Pulmonary artery endothelial cell (primary cell): ENCODE results near the gene MEGF6. TPM values are rescaled to one million over a fixed set of nuclear protein-coding genes. Genes with fewer than 3 reads are reported as not detected.

Source experiments
- DNase-seq: peaks from one replicate; pipeline ENCODE4 v3.0.0-alpha.2; 2011; ENCODE audit warnings: low read depth, low spot score
- total RNA-seq: library from RNA; depleted of rRNA; stranded (reverse); fragments of >200 nt; gene quantifications from 2 replicates; pipeline ENCODE4 v1.2.3, GENCODE V29; 2014

Gene MEGF6
- total RNA-seq, 1 donor from 2014 or later = 49.2 TPM

DNA sequence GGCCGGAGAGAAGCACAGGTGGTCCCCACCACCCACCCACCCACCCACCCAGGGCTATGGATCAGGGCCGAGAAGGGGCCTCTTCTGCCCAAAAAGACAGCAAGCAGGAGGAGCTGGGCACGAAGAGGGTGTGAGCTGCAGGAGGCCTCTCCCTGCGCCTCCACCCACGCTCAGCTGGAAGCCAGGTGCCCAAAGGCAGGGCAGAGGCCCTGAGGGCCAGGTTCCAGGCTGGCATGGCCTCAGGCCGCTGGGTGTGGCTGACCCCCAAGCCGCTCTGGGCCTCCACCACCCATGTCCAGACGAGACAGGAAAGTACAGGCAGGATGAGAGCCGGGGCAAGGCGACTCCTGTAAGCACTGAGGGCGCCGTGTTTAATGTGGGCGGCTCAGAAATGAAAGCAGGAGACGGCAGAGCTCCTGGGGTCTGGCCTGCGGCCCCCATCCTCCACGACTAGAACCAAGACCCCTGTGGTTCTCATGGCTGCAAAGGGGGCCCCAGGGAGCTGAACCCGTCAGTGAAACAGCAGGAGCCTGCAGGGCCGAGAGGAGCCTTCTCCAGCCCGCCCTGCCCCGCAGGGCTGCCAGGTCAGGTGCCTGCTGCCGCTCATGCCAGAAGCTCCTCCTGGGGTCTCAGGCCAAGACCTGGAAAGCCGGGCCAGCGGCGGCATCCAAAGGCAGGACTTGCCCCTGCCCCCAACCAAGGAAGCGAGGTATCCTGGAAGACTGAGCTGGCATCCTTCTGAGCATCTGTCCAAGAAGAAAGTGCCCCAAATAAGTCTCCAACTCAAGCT lies 56.0 kb downstream of the MEGF6 start:
- no peak for DNase-seq

DNA sequence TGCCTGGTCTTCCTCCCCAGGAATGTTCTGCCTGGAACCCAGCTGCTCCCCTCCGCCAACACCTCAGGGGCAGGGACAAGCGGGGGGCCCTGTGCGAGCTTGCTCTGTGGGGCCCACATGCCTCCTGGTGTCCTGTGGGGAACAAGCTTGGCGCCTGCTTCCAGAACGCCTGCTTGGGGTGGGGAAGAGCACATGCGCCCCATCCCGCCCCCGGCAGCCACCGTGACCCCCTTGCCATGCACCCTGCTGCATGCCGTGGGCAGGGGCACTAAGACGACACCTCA lies 57.4 kb downstream of the MEGF6 start:
- no peak for DNase-seq

DNA sequence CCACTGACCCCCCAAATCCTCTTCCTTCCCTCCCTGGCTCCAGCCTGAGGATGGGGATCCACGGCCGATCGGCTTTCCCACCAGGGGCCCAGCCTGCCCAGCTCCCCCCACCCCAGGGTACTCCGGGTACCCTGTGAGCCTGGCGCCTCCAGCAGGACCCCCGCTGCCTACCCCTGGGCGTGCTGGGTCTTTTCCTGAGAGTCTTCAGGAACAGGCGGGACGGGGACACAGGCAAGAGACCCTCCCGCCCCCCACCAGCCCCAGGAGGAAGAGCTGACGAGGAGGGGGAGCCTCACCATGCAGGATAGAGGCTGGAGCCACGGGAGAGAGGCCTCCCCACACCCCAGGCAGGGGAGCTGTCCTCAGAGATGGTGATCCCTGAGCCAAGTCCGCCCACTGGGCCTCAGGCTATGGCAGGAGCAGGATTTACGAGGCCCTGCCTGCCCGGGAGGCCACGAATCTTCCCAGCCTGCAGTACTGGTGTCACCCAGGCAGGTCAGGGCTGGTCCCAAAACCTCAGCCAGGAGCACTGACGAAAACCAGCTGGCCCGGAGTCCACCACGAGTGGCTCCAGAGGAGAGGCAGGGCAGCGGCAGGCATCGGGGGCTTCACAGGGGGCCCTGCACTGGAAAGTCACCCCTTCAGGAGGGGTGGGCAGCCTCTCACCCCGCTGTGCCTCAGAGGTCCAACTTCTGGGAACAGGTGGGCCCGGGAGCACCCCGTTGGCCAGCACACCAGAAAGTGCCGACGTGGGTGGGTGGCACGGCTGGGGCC lies 58.0 kb downstream of the MEGF6 start:
- no peak for DNase-seq

DNA sequence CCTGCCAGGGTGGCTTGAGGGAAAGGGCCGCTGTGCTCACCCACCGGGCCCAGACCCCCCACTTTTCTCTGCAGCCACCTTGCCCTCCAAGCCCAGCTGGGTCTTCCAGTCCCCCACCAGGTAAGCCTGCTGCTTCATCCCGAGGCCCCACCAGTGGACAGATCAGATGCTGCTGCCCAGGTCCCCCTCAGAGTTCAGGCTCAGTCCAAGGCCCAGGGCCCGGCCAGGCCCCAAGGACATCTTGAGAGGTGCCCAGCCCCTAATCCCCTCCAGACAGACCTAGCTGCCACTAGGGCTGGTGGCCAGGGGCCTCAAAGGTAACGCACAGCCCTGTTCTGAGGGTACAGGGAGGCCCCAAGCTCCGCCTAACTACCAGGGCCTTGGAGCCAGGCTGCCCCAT lies 58.6 kb downstream of the MEGF6 start:
- no peak for DNase-seq

DNA sequence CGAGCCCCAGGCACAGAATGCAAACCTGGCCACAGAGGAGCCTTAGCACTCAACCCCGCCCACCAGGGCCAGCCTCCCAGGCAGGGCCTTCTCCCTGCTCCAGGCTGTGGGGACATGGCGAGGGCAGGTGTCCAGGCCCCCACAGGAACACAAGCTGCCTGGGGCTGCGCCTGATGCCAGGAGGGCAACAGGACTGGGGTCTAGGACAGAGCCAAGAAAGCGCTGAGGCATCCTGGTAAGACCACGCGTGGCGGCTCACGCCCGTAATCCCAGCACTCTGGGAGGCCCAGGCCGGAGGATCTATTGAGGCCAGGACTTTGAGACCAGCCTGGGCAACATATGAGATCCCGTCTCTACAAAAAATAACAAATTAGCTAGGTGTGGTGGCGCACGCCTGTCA lies 59.1 kb downstream of the MEGF6 start:
- no peak for DNase-seq

DNA sequence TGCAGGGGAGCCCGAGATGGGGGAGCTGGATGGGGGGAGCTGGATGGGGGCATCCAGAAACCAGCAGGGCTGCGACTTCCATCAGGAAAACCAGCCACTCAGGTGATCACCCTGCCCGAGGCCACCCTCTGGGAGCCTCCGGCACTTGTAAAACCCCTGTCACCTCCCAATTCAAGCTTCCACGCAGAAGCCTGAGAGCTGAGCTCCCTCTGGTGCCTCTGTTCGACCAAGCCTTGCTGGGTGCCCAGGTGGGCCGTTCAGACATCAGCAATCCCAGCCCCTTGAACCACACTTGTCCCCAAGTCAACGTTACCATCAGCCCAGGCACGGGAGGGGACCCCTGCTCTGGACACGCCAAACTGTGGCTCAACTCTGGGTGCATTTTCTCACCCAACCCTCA lies 59.6 kb downstream of the MEGF6 start:
- DNase-seq = no peak

DNA sequence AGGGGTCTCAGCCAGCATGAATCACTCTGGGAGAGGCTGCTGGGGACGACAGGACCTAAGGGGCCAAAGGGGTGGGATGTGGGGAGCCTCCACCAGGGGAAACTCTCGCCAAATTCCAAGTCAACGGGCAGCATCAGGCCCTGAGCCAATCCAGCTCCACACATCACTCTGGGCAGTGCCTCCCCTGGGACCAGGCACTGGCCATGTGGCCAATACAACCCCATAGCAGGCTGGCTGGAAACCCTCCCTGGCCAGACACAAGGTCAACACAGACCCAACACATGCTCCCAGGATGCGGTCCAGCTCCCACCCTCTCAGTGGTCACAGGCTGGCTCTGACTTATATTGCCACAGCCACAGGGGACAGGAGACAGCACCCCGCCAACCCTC lies 60.0 kb downstream of the MEGF6 start:
- no peak for DNase-seq

DNA sequence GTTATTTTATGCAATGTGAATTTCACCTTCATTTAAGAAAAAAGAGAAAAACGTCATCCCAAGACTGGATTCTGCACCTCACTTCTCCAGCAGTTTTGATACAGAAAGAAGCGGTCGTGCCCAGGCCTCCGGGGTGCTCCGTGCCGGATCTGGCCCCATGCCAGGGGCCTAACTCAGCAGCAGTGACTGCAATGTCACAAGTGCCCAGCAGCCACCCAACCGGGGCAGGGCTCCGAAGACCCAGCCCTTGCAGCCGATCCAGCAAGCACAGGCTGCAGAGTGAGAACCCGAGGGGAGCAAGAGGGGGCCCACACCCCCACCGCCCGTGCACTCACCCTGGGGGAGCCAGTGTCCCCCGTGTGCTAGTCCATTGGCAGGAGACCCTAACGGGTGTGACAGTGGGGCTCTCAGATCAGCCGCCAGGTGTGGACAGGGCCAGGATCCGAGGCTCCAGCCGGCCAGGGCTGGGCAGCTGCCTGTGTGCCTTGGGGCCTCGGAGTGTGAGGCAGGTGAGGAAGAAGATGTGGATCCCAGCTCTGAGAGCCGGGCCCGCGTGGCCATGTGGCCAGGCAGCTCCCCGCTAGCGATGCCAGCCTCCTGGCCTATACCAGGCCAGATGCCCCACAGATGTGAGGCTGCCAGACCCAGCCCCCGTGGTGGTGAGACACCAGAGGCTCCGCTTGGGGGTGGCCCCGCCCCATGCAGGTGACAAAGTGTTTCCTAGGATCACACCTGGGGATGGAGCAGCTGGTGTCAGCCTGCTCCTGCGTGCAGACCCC lies 60.6 kb downstream of the MEGF6 start:
- DNase-seq = no peak

DNA sequence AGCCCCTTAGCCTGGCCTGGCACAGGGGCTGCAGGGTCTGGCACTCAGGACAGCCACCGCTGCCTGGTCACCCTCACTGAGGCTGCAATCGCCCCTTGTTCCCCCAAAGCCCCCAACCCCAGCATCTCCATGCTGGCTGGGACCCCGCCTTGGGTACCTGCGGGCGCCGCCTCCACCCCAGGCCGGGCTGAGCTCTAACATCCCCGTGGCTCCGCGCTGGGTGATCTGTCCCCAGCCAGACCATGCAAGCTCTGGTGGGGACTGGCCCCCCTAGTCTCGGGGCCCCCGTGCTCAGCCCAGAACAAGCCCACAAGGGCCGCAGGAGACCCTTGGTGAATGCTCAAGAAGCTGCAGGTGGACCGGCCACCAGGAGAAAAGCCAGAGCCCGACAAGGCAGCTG lies 62.4 kb downstream of the MEGF6 start:
- DNase-seq = no peak

DNA sequence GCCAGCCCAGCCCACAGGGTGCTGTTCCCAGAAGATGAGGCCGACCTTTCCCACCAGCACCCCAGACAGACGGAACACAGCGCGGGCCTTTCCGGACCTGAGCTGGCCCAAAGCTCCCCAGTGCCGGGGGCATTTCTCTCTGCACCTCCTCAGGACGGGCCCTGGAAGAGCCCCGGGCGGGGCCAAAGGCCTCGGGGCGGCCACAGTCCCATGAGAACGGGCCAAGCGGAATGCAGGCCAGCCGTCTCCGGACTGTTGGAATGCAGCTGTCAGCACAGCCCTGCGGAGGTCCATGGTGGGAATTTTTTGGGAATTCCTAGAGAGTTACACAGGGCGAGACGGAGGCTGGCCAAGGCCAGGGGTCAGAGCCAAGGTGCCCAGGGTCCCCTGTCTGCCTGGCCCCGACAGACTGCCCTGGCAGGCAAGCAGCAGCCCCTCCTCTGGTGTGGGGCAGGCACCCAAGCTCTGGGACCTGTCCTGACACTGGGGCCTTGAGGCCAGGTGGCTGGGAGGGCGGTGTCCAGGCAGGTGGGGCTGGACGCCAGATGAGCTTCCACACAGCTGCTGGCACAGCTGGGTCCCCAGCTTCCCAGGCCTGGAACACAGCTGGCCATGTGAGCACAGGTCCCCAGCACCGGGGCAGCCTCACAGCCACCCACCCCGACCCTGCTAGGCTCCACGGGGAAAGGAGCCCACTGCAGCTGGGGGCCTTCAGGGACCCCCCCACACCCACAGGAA lies 63.0 kb downstream of the MEGF6 start:
- no peak for DNase-seq

DNA sequence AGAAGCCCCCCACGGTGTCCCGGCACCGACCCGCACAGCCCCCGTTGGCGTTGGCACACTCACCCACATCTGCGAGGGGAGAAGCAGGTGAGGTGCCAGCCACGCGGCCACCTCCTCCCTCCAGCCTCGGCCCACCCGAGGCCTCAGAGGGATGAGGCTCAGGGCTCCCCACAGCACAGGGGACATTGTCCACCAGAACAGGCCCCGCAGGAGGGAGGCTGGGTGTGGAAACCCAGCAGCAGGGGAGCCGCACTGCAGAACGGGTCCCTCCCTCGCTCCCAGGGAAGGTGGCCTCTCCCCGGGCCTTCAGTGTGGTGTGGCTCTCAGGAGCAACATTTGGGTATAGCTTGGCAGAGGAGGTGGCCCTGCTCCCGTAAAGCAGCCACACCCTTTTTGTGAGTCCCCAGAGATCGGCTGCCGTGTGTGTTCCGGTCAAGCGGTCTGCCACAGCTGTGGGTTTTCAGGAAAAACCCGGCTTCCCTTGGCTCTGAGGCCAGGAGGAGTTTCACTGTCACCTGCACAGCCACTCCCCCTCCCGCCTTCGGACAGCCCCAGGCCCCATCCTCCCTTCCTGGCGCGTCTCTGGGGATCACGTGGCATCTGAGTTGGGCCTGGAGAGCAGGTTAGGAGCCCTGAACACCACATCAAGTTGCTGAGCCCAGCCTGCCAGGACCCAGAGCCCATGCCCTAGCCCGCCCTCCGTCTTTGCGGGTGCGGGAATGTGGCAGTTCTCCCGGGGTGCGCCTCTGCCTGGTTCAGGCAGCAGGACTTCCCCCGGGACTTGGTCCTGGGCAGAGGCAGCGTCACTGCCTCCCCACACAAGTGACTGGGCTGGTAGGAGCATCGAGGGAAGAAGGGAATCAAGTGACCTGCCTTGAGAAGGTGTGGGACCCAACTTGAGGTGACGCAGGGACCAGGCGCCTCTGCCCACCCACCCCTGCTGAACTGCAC lies 64.0 kb downstream of the MEGF6 start:
- DNase-seq = no peak

DNA sequence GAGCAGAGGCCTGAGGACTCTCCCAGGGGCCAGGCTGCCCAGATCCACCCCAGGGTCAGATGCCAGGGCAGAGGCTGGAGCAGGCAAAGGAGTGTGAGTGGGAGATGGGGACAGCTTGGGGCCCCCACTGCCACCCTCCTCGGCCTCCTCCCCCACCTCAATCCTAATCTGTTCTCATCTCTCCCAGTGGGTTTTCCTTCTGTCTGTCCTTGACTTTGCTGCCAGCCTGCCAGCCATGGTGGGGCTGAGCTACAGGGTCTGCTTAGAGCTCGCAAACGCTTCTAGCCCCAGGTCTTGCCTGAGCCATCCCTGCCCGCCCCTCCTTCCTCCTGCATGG lies 65.3 kb downstream of the MEGF6 start:
- DNase-seq = no peak

DNA sequence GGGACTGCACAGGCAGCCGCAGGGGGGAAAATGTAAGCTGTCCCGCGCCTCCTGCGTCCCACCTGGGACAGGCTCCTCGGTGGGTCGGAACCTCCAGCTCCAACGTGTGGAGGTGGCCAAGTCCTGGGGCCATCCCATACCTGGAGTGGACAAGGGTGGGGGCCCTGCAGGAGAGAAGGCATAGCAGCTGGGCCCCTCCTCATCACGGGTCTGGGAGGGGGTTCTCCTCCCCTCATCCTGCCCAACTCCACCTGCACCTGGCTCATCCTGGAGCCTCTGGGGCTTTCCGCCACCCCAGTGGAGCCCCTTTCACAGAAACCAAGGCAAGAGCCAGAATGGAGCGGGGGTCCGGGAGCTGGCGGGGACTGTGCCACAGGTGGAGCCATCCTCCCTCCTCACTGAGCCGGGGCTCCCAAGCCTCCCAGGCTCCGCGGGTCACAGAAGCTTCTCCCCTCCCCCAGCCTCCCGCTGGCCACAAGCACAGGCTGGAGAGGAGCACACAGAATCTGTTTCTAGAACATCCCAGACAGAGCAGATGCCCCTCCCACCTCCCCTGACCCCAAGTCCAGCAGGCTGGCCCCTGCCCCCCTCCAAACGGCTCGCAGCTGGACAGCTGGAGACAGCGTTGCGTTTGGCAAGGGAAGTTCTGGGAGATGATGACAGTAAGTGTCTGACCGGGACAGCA lies 65.8 kb downstream of the MEGF6 start:
- DNase-seq = no peak

DNA sequence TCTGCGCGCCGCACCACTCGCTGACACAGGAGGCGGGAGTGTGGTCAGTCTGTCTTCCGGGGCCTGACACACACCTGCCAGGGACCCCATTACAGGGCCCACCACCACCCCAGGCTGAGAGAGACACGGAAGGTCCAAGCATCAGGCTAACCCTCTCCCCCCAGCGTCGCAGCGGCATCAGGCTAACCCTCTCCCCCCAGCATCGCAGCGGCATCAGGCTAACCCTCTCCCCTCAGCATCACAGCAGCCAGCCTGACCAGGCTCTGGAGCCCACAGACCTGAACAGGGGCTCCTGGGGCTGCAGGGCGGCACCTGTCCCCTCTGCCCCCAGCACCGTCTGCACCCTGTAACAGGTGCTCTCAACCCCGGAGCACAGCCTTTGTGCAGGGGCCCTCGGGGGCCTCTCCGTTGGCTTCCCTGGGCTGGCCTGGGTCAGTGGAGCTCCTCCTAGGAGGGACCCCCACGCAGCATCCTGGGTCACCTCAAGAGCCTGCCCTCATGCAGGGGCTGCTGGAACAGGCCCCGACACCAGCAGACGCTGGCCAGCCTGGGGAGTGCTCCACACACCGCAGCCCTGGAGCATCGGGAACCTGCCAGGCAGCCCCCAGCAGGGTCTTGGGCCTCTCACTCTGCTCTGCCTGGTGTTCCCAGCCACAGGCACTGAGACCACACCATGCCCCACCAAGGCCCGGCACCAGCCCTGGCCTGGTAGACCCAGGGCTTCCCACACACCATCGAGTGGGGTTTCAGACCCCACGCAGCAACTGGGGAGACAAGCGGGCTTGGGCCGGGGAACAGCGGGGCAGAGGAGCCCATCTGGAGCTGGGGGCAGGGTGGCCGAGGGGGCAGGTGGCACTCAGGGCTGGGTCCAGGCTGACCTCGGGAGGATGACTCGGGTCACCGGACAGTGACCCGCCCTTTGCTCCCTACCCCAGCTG lies 67.0 kb downstream of the MEGF6 start:
- DNase-seq = no peak

DNA sequence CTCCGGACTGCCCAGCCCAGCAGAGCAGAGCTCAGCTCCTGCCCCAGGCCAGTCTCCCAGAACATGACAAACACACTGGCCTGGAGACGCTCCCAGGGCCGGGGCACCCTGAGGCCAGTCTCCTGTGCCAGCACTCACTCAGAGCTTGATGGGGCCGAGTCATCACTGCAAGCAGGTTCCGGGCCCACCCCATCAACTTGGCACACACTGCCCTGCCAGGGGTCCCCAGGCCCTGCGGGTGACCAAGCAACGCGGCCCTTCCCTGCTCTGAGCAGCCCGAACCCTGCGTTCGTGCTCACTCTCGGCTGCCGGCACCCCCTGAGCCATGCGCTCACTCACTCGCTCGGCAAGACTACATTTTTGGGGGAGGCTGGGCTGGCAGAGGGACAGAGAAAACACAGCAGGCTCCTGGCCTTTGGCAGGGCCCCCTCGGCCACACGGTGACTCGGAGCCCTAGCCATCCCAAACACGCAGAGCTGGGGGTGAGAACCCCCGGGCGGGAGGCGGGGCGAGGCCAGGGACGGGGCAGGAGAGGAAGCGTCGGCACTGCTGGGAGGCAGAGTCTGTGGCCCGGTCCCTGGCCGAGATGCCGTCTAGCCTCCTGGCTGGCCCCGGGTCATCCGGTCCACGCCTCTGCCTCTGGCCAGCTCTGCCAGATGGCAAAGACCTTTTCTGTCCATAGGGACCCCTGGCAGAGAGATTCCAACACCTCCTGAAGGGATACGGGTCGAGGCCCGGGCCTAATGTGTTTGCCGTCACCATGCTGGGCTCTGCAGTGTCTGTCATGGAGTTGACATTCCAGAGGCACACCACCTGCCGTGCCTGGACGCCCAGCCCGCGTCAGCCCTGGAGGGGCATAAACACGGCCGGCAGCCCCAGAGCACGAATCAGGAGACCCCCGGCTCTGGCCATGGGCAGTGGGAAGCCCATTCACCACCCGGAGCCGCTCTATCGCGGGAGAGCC lies 68.0 kb downstream of the MEGF6 start:
- no peak for DNase-seq

DNA sequence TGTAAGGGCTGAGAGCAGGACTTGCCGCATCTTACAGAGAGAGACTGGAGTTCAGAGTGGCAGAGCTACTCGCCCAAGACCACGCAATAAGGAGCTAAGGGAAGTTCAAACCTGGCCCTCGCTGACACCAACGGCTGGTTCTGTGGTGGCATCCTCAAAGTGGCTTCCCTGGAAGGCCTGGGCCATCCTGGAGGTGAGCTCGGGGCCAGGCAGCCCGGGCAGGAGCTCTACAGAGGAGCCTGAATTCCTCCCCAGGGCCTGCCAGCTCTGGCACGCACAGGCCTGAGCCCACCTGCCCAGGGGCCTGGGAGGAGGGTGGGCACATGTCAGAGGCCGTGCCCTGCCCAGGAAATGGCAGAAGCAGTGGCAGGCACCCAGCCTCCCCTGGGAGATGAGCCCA lies 68.6 kb downstream of the MEGF6 start:
- DNase-seq = no peak

DNA sequence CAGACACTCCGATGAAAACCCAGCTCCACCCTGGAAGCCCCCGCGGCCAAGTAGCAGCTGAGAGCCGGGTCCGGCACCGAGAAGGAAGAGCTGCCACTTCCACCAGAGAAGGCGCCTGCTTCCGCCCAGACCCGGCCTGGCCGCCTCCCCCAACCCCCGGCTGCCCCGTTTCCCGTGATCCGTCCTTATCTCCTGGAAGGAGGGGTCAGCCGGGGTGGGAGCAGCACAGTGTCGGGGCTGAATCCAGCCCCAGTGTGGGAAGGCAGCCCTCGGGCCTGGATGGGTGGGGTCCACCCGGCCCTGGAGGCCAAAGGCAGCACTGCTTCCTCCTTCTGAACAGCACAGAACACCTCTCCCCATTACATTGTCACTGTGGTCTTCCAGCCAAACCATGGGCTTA lies 69.4 kb downstream of the MEGF6 start:
- DNase-seq = no peak

DNA sequence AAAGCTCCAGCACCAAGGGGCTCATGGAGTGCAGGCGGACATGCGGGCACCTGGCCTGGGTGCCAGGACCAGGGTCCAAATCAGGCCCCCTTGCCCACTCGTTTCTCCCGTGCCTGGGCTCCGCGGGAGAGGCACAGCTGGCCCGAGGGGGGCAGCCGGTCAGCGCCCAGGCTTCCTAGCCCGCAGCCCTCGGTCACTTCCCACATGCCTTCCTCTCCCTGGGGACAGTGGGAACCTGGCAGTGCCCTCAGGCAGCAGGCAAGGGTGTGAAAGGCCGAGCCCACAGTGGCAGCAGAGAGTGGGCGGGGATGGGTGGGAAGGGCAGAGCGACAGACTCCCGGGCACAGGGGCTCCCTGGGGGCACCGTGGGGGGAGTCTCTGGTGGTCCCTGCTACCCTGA lies 69.8 kb downstream of the MEGF6 start:
- no peak for DNase-seq
